Stimulated activated CD8-positive, alpha-beta memory T cell treated with anti-CD3 and anti-CD28 coated beads, Interleukin-4, amount 100 ng/mL, for 24 hours (primary cell): ENCODE data around the gene PIERCE2.
"Not testable (repeated sequence)": the region's sequence is repeated elsewhere in the genome, so short reads cannot be mapped to it uniquely, and the experiment has no call there.

Experiments used
- DNase-seq: peaks from one replicate; pipeline ENCODE4 v3.0.0-alpha.2; 2020; ENCODE audit warnings: low read depth

PIERCE2 gene

DNA sequence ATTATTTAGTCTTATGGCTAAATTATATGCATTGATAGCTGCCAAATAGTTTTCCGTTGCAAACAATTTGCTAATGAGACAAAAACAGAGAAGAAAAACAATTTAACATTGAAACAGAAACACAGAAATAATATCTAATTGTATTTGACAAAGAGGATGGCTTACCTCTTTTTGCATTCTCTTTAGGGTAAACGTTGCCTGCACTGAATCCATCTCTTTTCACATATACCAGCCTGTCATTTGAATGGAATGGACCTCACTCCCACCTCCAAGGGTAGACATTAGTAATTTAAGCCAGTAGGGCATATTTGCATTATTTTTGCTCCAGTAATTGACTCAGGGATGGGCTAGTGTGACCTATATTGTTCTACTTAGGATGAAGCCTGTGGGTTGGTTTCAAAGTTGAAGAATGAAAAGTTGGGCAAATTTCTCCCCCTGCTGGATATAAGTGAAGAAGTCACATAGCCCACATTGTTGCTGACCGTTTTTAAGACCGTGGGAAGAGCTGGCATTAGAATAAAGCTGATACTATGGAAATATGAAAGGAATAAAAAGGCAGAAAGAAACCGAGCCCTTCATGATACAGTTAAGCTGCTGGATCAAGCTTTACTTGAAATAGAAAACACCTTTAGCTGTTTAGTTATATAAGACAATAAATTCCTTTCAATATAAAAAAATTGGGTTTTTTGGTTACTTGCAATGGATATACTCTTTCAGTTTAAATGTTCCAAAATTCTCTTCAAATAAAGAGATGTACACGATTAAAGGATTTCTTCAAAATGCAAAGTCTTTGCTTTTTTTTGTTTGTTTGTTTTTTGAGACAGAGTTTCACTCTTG lies 26.9 kb downstream of the PIERCE2 start:
- no peak for DNase-seq

- not testable (repeated sequence) for DNase-seq
Measured at GRCh38 chr15:55443141-55443540, 34.8 kb downstream of the PIERCE2 start.

GRCh38 chr15:55445936-55446335 lies 37.6 kb downstream of the PIERCE2 start:
- not testable (repeated sequence) for DNase-seq

GRCh38 chr15:55446379-55447029 lies 38.2 kb downstream of the PIERCE2 start:
- not testable (repeated sequence) for DNase-seq

DNA sequence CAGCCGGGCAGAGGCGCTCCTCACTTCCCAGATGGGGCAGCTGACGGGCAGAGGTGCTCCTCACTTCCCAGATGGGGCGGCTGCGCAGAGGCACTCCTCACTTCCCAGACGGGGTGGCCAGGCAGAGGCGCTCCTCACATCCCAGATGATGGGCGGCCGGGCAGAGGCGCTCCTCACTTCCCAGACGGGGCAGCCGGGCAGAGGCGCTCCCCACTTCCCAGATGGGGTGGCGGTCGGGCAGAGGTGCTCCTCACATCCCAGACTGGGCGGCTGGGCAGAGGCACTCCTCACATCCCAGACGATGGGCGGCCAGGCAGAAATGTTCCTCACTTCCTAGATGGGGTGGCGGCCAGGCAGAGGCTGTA lies 38.7 kb downstream of the PIERCE2 start:
- DNase-seq, result not testable (repeated sequence)

- no peak for DNase-seq
Measured at GRCh38 chr15:55457401-55458022, 49.2 kb downstream of the PIERCE2 start.

DNA sequence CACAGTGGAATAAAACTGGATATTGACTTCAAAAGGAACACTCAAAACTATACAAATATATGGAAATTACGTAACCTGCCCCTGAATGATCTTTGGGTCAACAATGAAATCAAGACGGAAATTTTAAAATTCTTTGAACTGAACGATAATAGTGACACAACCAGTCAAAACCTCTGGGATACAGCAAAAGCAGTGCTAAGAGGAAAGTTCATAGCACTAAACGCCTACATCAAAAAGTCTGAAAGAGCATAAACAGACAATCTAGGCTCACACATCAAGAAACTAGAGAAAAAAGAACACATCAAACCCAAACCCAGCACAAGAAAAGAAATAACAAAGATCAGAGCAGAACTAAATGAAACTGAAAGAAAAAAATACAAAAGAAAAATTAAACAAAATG lies 53.2 kb downstream of the PIERCE2 start:
- no peak for DNase-seq

DNA sequence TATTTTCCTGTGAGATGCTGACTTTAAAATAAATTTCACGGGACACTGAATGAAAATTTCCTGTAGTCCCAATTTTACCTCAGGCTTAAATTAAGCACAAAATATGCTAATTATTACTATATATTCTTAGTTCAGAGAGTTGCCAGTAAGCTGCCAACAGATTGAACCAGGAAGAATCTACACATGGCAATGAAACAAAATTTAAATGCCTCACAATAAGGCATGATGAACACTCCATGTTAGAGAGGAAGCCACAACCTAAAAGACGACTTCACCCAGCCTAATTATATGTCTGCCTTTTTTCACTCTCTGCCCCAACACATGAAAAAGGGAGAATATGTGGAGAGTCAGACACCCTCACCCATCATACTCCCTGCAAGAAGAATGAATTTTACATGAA lies 60.0 kb downstream of the PIERCE2 start:
- DNase-seq, result no peak
